LNCAP (cell line): ENCODE results near the gene FAM169A.
A peak's percentile ranks its signal among the peaks of the same experiment; 100 is the strongest.

Source experiments
- TF ChIP-seq, protein P1 (sequence below): fragments of 450-650 bp; IDR thresholded peaks from 2 replicates; pipeline ENCODE4 v1.5.1; 2017; ENCODE audit warnings: mild to moderate bottlenecking

Gene FAM169A, protein sequence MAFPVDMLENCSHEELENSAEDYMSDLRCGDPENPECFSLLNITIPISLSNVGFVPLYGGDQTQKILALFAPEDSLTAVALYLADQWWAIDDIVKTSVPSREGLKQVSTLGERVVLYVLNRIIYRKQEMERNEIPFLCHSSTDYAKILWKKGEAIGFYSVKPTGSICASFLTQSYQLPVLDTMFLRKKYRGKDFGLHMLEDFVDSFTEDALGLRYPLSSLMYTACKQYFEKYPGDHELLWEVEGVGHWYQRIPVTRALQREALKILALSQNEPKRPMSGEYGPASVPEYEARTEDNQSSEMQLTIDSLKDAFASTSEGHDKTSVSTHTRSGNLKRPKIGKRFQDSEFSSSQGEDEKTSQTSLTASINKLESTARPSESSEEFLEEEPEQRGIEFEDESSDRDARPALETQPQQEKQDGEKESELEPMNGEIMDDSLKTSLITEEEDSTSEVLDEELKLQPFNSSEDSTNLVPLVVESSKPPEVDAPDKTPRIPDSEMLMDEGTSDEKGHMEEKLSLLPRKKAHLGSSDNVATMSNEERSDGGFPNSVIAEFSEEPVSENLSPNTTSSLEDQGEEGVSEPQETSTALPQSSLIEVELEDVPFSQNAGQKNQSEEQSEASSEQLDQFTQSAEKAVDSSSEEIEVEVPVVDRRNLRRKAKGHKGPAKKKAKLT

DNA sequence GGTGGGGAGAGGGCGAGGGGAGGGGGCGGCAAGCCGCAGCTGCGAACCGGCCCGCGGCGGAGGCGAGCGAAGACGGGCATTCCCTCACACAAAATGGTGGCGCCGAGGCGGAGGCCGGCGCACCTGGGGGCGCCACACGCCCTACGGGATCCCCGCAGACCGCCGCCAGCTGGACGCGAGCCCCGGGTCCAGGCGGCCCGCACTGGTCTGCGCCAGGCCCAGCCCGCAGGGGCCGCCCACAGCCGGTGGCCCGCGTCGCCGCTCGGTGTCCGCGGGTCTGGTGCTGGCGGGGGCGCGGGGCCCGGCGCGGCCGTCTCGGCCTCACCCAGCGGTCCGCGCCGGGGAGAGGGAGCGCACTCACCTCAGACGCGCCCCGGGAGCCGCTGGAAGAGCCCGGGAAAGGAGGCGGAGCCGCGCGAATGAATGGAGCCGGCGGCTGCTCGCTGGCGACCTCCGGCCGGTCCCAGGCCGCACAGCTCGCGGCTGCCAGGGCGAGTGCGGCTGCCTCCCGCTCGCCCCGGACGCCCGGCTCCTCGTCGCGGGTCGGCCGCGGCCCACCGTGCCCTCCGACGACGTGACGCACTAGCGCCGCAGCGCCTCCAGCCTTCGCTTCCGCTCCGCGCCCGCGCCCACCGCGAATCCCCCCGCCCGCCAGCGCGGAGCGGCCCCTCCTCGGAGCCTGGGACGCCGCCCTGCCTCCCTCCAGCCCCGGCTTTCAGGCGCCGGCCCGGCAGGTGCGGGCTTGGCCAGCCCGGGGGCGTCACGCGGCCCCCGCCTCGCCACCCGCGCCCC is at the start of gene FAM169A:
FAM169A (minus strand) TSS at position 584 of the 792 bp plus-strand sequence. CDS start 24,711 bp downstream, outside the sequence.
- TF ChIP-seq, protein P1, sequence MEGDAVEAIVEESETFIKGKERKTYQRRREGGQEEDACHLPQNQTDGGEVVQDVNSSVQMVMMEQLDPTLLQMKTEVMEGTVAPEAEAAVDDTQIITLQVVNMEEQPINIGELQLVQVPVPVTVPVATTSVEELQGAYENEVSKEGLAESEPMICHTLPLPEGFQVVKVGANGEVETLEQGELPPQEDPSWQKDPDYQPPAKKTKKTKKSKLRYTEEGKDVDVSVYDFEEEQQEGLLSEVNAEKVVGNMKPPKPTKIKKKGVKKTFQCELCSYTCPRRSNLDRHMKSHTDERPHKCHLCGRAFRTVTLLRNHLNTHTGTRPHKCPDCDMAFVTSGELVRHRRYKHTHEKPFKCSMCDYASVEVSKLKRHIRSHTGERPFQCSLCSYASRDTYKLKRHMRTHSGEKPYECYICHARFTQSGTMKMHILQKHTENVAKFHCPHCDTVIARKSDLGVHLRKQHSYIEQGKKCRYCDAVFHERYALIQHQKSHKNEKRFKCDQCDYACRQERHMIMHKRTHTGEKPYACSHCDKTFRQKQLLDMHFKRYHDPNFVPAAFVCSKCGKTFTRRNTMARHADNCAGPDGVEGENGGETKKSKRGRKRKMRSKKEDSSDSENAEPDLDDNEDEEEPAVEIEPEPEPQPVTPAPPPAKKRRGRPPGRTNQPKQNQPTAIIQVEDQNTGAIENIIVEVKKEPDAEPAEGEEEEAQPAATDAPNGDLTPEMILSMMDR = no peak; the same call in 1 of the 2 replicates

DNA sequence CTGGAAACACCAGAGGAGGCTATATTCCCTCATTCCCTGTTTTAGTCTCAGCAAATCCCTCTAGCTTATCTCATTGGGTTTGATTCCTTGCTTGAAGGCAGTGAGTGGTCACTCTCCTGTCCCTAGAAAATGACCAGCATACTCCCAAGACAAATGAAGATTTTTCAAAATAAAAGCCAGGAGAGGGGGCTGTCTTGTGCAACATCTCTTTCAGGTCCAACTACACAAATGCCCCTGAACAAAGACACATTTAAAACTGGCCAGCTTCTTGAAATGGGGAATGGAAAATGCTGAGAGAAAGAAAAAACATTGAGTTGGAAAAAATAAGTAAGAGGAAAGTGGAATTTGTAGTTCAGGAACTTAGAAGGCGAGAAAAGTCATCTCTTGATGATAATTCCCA is 49.3 kb upstream of the FAM169A start:
- TF ChIP-seq, protein P1 = no peak

DNA sequence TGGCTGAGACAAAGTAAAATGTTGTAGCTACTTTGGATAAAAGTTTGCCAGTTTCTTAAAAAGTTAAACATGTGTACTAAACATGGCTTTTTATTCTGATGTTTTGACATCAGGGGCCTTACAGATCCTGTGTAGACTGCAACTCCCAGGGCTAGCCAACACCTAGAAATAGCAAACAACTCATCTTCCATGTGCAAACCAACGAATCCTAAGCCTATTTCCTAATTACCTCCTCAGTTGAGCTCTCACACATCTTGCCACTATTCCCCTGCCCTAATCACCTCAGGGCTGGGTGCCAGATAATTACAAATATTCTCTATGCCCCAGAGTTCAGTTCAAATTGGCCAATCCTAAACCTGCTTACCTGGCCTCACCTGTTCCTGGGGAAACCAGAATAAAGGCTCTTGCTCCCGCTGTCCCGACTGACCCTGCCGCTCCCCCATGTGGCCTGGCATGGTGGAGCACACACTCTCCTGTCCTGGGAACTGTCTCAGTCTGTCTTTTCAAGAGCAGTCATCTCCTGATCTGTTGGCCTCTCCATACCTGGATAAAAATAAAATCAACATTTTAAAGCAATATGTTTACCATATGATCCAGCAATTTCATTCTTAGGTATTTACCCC is 37.1 kb upstream of the FAM169A start:
- TF ChIP-seq, protein P1 = peak; percentile 92

DNA sequence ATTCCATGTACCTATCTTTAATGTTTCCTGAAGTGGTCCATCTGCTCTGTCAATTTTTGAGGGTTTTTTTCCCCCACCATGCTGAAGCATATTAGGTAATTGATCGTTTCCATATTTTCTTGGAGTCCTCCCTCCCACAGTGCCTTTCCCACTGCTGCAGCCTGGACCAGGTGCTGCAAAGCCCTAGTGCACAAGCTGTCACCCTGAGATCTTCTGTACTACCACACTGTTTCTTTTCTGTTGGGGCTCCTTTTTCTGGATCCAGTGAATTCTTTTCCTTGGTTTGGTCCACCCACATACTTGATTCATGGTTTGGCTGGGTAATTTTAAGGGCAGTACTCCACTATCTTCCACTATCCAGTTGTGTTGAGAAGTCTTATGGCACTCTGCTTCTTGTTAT is 30.9 kb upstream of the FAM169A start:
- TF ChIP-seq, protein P1 = no peak

DNA sequence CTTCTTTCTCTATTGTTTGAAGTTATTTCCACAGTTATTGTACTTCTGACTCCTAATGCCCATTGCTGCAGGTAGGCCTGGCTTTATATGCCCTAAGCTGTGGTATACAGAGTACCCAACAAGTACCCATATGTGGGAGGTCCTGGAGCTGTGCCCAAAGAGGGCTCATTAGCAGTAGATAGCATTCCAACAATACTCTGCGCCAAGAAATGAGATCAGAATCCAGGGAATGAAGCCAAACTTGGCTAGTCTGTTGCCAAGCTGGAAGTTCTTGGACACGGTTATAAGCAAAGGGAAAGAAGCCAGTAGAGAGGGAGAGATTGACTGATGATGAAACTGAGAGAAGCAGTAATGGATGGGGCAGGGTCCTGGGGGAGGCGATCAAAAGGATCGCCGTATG is 29.7 kb upstream of the FAM169A start:
- TF ChIP-seq, protein P1 = no peak

DNA sequence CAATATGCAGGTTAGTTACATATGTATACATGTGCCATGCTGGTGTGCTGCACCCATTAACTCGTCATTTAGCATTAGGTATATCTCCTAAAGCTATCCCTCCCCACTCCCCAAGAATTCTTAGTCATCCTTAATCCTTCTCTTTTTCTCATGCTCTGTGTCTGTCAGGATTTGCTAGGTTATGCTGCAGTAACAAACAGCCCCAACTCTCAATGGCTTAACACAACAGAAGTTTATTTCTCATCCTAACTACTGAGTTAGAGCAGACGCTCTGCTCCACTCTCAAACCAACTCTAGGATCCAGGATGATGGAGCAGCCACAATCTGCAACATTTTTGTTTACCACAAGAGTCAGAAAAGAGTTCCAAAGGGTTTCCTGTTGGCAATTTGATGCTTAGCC is 28.2 kb upstream of the FAM169A start:
- TF ChIP-seq, protein P1 = no peak

DNA sequence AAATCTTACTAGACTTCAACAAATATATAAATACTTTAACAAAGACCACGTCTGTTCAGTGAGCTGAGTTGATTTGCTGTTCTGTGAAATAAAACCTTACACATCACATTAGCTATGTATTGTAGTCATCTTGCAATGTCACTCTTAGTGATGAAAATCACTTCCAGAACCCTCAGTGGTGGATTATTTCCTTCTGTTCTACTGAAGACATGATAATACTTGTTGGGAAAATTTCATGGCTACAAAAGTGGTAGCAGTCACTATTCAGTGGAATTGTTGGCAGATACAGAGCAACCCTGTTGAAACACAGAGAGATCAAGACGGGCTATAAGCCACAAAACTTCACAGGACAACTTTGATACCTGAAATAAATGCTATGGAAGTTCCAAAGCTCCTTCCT is 26.7 kb upstream of the FAM169A start:
- TF ChIP-seq, protein P1 = no peak
